Measurements from ENCODE around the gene CAPN12. TPM values are rescaled to one million over a fixed set of nuclear protein-coding genes. Genes with fewer than 3 reads are reported as not detected.

Gene CAPN12
- total and polyA plus RNA-seq, 2 of the 8 experiments (the other 6 are each of a cell fraction or from before 2014, with no cell fraction given), result 8.8 to 20.0 TPM

DNA sequence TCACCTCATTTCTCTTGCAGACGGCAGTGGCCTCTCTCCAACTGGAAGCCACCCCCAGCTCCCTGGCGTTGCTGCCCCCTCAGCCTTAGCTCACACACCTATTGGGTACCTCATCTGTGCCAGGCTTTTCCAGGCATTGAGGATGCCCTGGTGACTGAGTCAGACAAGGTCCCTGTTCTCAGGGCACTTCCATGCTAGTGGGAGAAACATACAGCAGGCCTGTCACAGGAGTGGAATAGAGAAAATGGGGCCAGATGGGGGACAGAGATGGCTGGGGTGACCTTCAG lies 33.9 kb downstream of the CAPN12 start:
- Histone ChIP-seq H3K9ac (replicated peaks in 1 of 4; ENCODE audit: extremely low read depth in 1 of 4, low read depth in 3 of 4, low read length in 3 of 4) (no peak overlapping the region), H2BK12ac (ENCODE audit: low read depth, low read length) (no peak overlapping the region)
- FAIRE-seq, result no peak

More for the DNA sequence above, 33.9 kb downstream of the CAPN12 start:
- ChIA-PET POLR2A (ENCODE audit: partially characterized antibody) (interaction anchor here (0.7 to 2.4 kb wide), 9 partner anchors 9 to 136 kb away, joined by 3 to 13 read pairs (median 3); no protein-coding TSS in a partner anchor), CTCF (ENCODE audit: partially characterized antibody) (interaction anchor here (0.9 to 2.0 kb wide), 3 partner anchors 10 to 76 kb away, joined by 4 to 9 read pairs (median 8); no protein-coding TSS in a partner anchor)
- Histone ChIP-seq H3K4me3 (ENCODE audit: extremely low read depth in 1 of 4, insufficient read depth in 2 of 4, low read depth in 3 of 4, low read length in 4 of 4) (no peak overlapping the region), H3K79me1 (ENCODE audit: low read depth, low read length) (peaks cover 4% of the 10 kb centered on the region), H2BK15ac (ENCODE audit: low read length) (no peak overlapping the region), H2BK120ac (replicated peaks; ENCODE audit: low read depth, low read length) (no peak overlapping the region), H3K79me2 (ENCODE audit: control insufficient read depth in 1 of 2, insufficient read depth in 2 of 2, low read length in 2 of 2) (no peaks in the 10 kb centered on the region), H3K56ac (replicated peaks; ENCODE audit: insufficient read length, low read depth, low read length) (no peak overlapping the region), H3K27ac (ENCODE audit: low read depth, low read length) (no peak overlapping the region), H3K14ac (ENCODE audit: insufficient read length) (no peak overlapping the region), H3K4me1 (replicated peaks in 1 of 4; ENCODE audit: control insufficient read depth in 3 of 4, insufficient read depth in 4 of 4, low read length in 3 of 4) (no peaks in the 10 kb centered on the region), H4K20me1 (replicated peaks in 1 of 2; ENCODE audit: control insufficient read depth in 1 of 2, insufficient read depth in 2 of 2, low read length in 2 of 2) (peaks cover 5 to 14% of the 10 kb centered on the region in 2 experiments), H3K23me2 (ENCODE audit: low read depth, low read length) (no peaks in the 10 kb centered on the region), H2BK5ac (ENCODE audit: low read depth, low read length) (no peak overlapping the region; the same call in 1 of the 2 replicates), H3K4me2 (ENCODE audit: insufficient read depth in 1 of 2, low read depth in 2 of 2, low read length in 2 of 2) (no peak overlapping the region), H4K8ac (ENCODE audit: extremely low read depth, insufficient read depth, low read length) (no peak overlapping the region; the same call in 1 of the 2 replicates), H2AFZ (ENCODE audit: low read length) (no peak overlapping the region), H3K4ac (replicated peaks; ENCODE audit: insufficient read length, low read depth, low read length) (no peak overlapping the region), H4K5ac (ENCODE audit: insufficient read length, low read depth, low read length) (no peak overlapping the region), H3K23ac (ENCODE audit: insufficient read length) (no peak overlapping the region), H3K18ac (ENCODE audit: extremely low read depth, low read length) (no peak overlapping the region), H3K36me3 (ENCODE audit: control insufficient read depth in 2 of 4, insufficient read depth in 4 of 4, low read length in 3 of 4) (peaks cover 46 to 88% (median 69%) of the 10 kb centered on the region in 4 experiments), H2AK5ac (ENCODE audit: low read depth, low read length) (no peak overlapping the region), H4K91ac (replicated peaks; ENCODE audit: insufficient read length, low read length) (no peak overlapping the region), H3K27me3 (replicated peaks in 1 of 4; ENCODE audit: control insufficient read depth in 3 of 4, extremely low read depth in 1 of 4, insufficient read depth in 3 of 4, low read length in 3 of 4) (no peaks in the 10 kb centered on the region; a peak in 1 of 7 replicates), H3K9me3 (ENCODE audit: insufficient read depth in 2 of 2, low read depth in 1 of 2, low read length in 1 of 2) (no peaks in the 10 kb centered on the region), H2BK20ac (ENCODE audit: low read length) (no peak overlapping the region)
- TF ChIP-seq KDM4A (IDR thresholded peaks at IDR 0.05; ENCODE audit: low read depth, low read length, severe bottlenecking) (no peak), YY1 (IDR thresholded peaks at IDR 0.05; ENCODE audit: low read depth, low read length) (no peak), CBX8 (IDR thresholded peaks at IDR 0.05; ENCODE audit: borderline replicate concordance, low read depth, low read length) (no peak), BRCA1 (IDR thresholded peaks at IDR 0.05; ENCODE audit: low read depth, low read length) (no peak), SUZ12 (IDR thresholded peaks at IDR 0.05; ENCODE audit: low read length) (no peak), POU5F1 (IDR thresholded peaks at IDR 0.05; ENCODE audit: low read depth, low read length) (no peak), TEAD4 (IDR thresholded peaks at IDR 0.05; ENCODE audit: low read depth, low read length) (no peak), KDM5A (IDR thresholded peaks at IDR 0.05; ENCODE audit: low read length) (no peak)
- 72% methylated on average over 2 of the region's 2 CpGs; no CpG with 5 or more reads in 1 of the 2 experiments for WGBS, 2 experiments (ENCODE audit: extremely low coverage in 1 of 2, insufficient coverage in 1 of 2, insufficient read length in 1 of 2, insufficient replicate concordance in 2 of 2, low coverage in 1 of 2, low lambda C conversion rate in 2 of 2, missing lambda C conversion rate in 1 of 2)
- no peak for DNase-seq (ENCODE audit: low read depth in 1 of 2, low spot score in 2 of 2)
